Common myeloid progenitor, CD34-positive (primary cell): ENCODE results near the gene SLC38A8.

ENCODE experiments used
- CTCF ChIA-PET: fragments of 350-600 bp; sonication (Branson Sonifier 250); formaldehyde crosslinking; loops from one replicate; lab custom pipeline; 2021; ENCODE audit warnings: antibody characterized with exemption; lab: Charles Lee
- POLR2A ChIA-PET: fragments of 350-600 bp; sonication (Branson Sonifier 250); formaldehyde crosslinking; loops from one replicate; lab custom pipeline; 2021; ENCODE audit warnings: antibody characterized with exemption; lab: Charles Lee
- DNase-seq, 3 donors: peaks; one replicate each; pipeline versions ENCODE4 v3.0.0 to v3.0.0-alpha.2; 2013
- H3K27ac ChIP-seq, 2 experiments: 1 replicate in 1 of 2; 2 replicates in 1 of 2; pipeline ENCODE4 v1.7.0; 2013; ENCODE audit warnings: inconsistent platforms in 2 of 2, low read length in 2 of 2, mild to moderate bottlenecking in 2 of 2, low read depth in 1 of 2, moderate library complexity in 1 of 2; ENCODE audit not compliant: severe bottlenecking in 2 of 2, insufficient read depth in 1 of 2, poor library complexity in 1 of 2
- H3K27me3 ChIP-seq, 5 experiments: replicated peaks in 2 of 5; 1 replicate in 3 of 5; 2 replicates in 2 of 5; pipeline versions ENCODE4 v1.6.1 to v1.7.0; 2013; ENCODE audit warnings: low read length in 4 of 5, mild to moderate bottlenecking in 2 of 5, moderate library complexity in 2 of 5, inconsistent platforms in 1 of 5; ENCODE audit not compliant: insufficient read depth in 5 of 5, control insufficient read depth in 4 of 5
- H3K36me3 ChIP-seq, 4 experiments: 1 replicate in 2 of 4; 2 replicates in 2 of 4; pipeline versions ENCODE4 v1.6.1 to v1.7.0; 2013; ENCODE audit warnings: low read length in 3 of 4, control low read depth in 1 of 4, mild to moderate bottlenecking in 1 of 4; ENCODE audit not compliant: control insufficient read depth in 4 of 4, insufficient read depth in 4 of 4
- H3K4me1 ChIP-seq, 4 experiments: 1 replicate in 3 of 4; 2 replicates in 1 of 4; pipeline versions ENCODE4 v1.6.1 to v1.7.1; 2013; ENCODE audit warnings: low read length in 3 of 4, mild to moderate bottlenecking in 3 of 4, control low read depth in 1 of 4, inconsistent platforms in 1 of 4, moderate library complexity in 1 of 4; ENCODE audit not compliant: control insufficient read depth in 4 of 4, insufficient read depth in 4 of 4; ENCODE audit errors: control extremely low read depth in 1 of 4
- H3K4me3 ChIP-seq, 7 experiments: 1 replicate in 4 of 7; 2 replicates in 3 of 7; pipeline versions ENCODE4 v1.5.1 to v1.7.0; 2013; ENCODE audit warnings: mild to moderate bottlenecking in 7 of 7, low read length in 6 of 7, moderate library complexity in 6 of 7, inconsistent platforms in 2 of 7, low read depth in 2 of 7, control low read depth in 1 of 7; ENCODE audit not compliant: insufficient read depth in 4 of 7, control insufficient read depth in 1 of 7; ENCODE audit errors: extremely low read depth in 1 of 7
- H3K9me3 ChIP-seq, 5 experiments: 1 replicate in 4 of 5; 2 replicates in 1 of 5; pipeline versions ENCODE4 v1.6.1 to v1.7.1; 2013; ENCODE audit warnings: low read length in 4 of 5, mild to moderate bottlenecking in 2 of 5, inconsistent platforms in 1 of 5, low read depth in 1 of 5, moderate library complexity in 1 of 5; ENCODE audit not compliant: control insufficient read depth in 4 of 5, insufficient read depth in 2 of 5; ENCODE audit errors: control extremely low read depth in 1 of 5
- WGBS: methylation state at CpG from one replicate; pipeline ENCODE4 v1.1.5; 2013; ENCODE audit not compliant: insufficient coverage; 5-methylcytosine and 5-hydroxymethylcytosine counted together

The SLC38A8 gene

DNA sequence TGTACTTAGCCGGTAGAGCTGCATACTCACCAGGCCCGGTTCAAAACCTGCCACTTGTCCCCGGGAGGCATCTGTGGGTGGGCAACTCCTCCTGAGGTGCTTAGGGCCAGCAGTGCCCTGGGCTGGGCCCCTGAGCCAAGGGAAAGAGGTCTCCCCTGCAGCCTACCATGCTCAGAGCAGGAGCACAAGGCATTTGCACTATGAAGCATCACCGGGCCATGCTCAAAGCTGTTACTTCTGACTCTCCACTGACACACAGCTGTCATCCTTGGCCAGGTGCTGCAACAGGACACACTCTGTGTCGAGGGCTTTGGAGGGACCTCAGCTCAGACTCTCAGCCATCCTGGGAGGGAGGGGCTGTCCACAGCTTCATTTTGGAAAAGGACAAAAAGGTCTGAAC lies 37.2 kb downstream of the SLC38A8 start:
- H3K4me3 ChIP-seq = no peak overlapping the region
- whole genome bisulfite sequencing = 94% methylated on average over 3 of the region's 5 CpGs

DNA sequence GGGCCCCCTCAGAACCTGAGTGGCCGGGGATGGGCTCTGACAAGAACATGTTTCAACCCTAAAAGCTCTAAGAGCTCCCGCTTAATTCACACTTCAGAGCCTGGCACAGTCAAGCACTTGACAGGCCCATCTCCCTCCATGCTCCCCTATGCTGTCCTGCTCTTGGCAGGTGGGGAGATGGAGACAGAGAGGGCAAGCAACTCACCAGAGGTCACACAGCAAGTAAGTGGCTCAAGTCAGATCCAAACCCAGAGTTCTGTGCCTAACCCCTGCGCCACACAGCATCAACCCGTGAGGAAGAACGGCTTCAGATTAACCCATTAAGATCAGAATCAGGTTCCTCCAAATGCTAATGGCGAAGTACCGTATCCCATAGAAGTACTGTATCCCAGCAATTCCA lies 38.2 kb downstream of the SLC38A8 start:
- no peak overlapping the region for H3K27ac ChIP-seq
- WGBS = 90% methylated on average over 7 of the region's 7 CpGs
- H3K9me3 ChIP-seq = peaks cover 0 to 2% (median 0%) of the 10 kb centered on the region in 5 experiments
- H3K4me3 ChIP-seq = no peak overlapping the region
- H3K36me3 ChIP-seq = no peaks in the 10 kb centered on the region
- CTCF ChIA-PET = no interaction called here
- DNase-seq = no peak
- H3K4me1 ChIP-seq = no peaks in the 10 kb centered on the region
- H3K27me3 ChIP-seq = peaks cover 4 to 91% (median 30%) of the 10 kb centered on the region in 5 experiments
- POLR2A ChIA-PET = no interaction called here

More for the DNA sequence above, 37.2 kb downstream of the SLC38A8 start:
- DNase-seq = no peak
- Histone ChIP-seq H3K4me1 (no peaks in the 10 kb centered on the region), H3K9me3 (peaks cover 0 to 2% (median 0%) of the 10 kb centered on the region in 5 experiments), H3K36me3 (no peaks in the 10 kb centered on the region), H3K27ac (no peak overlapping the region), H3K27me3 (peaks cover 4 to 94% (median 33%) of the 10 kb centered on the region in 5 experiments)
- POLR2A ChIA-PET = interaction anchor here (1.0 kb wide), 1 partner anchor 10 kb away, joined by 3 read pairs; no protein-coding TSS in a partner anchor
- CTCF ChIA-PET = interaction anchor here (1.3 kb wide), 1 partner anchor 51 kb away, joined by 3 read pairs; no protein-coding TSS in a partner anchor

DNA sequence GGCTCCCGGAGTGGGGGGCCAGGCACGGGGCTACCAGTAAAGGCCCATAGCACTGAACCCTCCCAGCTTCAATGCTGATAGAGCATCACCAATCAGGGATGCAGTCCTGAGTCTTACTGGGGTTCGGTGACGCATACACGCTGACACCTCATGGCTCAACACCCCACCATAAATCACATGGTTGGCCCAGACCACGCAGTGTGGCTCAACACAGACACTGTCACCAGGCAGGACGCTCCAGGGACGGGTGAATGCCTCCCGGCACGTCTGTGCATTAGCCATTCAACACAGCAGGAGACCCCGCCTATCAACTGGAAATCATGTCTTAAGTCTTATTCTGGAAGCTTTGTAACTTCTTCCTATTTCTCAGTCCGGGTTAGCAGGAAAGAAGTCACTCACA lies 39.6 kb downstream of the SLC38A8 start:
- H3K4me3 ChIP-seq = no peak overlapping the region
- H3K9me3 ChIP-seq = no peaks in the 10 kb centered on the region
- POLR2A ChIA-PET = no interaction called here
- WGBS = 80% methylated on average over 12 of the region's 12 CpGs
- H3K27me3 ChIP-seq = peaks cover 4 to 91% (median 22%) of the 10 kb centered on the region in 5 experiments
- no peaks in the 10 kb centered on the region for H3K4me1 ChIP-seq
- no peaks in the 10 kb centered on the region for H3K36me3 ChIP-seq
- no peak overlapping the region for H3K27ac ChIP-seq
- CTCF ChIA-PET = no interaction called here
- DNase-seq = no peak

DNA sequence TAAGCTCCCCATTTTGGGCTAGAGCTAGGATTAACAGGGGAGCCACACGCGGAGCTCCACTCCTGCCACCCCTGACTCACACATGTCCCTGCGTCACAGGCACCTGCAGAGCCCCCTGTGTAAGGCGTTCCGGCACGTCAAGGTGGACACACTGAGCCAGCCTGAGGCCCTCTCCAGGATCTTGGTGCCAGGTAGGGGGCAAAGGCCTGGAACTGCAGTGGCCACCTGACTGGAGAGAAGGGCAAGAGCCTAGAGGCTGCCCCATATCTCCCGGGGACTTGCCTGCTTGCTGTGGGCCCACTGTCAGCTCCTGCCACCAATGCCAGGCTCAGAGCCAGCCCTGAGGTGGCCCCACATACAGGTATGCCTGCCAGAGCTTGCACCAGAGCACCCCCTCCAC lies 40.9 kb downstream of the SLC38A8 start:
- CTCF ChIA-PET = interaction anchor here (0.9 kb wide), 1 partner anchor 64 kb away, joined by 3 read pairs; no protein-coding TSS in a partner anchor
- Histone ChIP-seq H3K9me3 (no peaks in the 10 kb centered on the region), H3K27me3 (peaks cover 4 to 94% (median 21%) of the 10 kb centered on the region in 5 experiments), H3K4me3 (no peak overlapping the region), H3K4me1 (no peaks in the 10 kb centered on the region), H3K27ac (no peak overlapping the region), H3K36me3 (no peaks in the 10 kb centered on the region)
- POLR2A ChIA-PET = no interaction called here
- 95% methylated on average over 7 of the region's 7 CpGs for WGBS
- DNase-seq = no peak

GRCh38 chr16:84000989-84001642 lies 41.5 kb downstream of the SLC38A8 start:
- ChIA-PET POLR2A (no interaction called here), CTCF (no interaction called here)
- Histone ChIP-seq H3K9me3 (no peaks in the 10 kb centered on the region), H3K27ac (no peak overlapping the region), H3K36me3 (no peaks in the 10 kb centered on the region), H3K4me1 (peaks cover 0 to 1% (median 0%) of the 10 kb centered on the region in 4 experiments), H3K4me3 (no peak overlapping the region), H3K27me3 (peaks cover 4 to 94% (median 19%) of the 10 kb centered on the region in 5 experiments)
- DNase-seq = no peak
- 86% methylated on average over 10 of the region's 13 CpGs for WGBS

DNA sequence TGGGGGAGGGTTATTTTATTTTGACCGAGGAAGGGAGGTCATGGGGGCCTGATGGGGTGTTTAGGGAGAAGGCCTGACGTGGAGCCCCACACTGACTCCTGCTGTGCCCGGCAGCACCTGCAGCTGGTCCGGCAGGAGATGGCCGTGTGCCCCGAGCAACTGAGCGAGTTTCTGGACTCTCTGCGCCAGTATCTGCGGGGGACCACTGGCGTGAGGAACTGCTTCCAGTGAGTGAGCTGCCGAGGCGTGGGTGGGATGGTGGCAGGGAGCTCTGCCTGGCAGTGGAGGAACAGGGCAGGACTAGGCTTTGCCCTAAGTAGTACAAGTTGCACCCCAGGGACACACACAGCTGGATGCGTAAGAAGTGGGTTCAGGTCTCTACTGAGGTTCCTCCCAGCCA lies 44.5 kb downstream of the SLC38A8 start:
- peaks cover 0 to 94% (median 14%) of the 10 kb centered on the region in 5 experiments for H3K27me3 ChIP-seq
- H3K27ac ChIP-seq = no peak overlapping the region
- ChIA-PET CTCF (no interaction called here), POLR2A (no interaction called here)
- no peaks in the 10 kb centered on the region for H3K36me3 ChIP-seq
- no peak for DNase-seq
- H3K4me1 ChIP-seq = peaks cover 4 to 8% (median 6%) of the 10 kb centered on the region in 4 experiments
- WGBS = 94% methylated on average over 9 of the region's 13 CpGs
- H3K4me3 ChIP-seq = no peak overlapping the region
- no peaks in the 10 kb centered on the region for H3K9me3 ChIP-seq

DNA sequence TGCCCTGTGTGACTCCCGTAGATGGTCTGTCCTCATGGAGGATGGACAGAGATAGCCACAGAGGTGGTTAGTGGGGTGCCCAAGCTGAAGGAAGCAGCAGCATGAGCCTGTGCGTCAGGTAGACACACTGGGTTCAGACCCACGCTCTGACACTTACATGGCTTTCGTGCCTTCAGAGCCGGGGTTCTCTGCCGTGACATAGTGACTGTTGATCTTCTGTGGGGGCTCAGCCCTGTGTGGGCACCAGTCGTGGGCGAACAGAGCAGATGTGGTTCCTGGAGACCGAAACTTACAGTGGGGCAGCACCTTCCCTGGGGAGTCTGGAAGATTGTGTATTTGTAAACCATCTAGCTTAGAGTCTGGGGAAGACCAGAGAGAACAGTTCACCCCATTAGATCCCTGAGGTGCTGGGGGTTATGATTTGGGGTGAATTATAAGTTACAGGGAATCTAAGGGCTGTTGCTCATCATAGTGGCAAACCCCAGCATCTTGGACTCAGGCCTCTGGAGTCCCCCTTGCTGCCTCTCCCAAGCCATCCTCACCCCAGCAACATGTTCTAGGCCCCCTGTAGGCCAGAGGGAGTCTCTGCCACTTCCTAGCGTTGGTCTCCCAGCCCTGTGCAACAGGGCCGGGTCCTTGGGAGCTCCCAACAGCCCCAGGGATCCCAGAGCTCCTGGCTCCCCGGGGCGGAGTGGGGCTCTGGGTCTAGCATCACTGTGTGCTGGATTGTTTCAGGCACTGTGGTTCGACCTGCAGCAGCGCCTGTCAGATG lies 45.9 kb downstream of the SLC38A8 start:
- ChIA-PET POLR2A (no interaction called here), CTCF (interaction anchor here (1.2 kb wide), 1 partner anchor 11 kb away, joined by 3 read pairs; no protein-coding TSS in a partner anchor)
- WGBS = 78% methylated on average over 14 of the region's 15 CpGs
- Histone ChIP-seq H3K4me1 (peaks cover 4 to 8% (median 6%) of the 10 kb centered on the region in 4 experiments), H3K27me3 (peaks cover 0 to 94% (median 14%) of the 10 kb centered on the region in 5 experiments), H3K36me3 (no peaks in the 10 kb centered on the region), H3K27ac (no peak overlapping the region), H3K9me3 (peaks cover 0 to 7% (median 3%) of the 10 kb centered on the region in 5 experiments), H3K4me3 (no peak overlapping the region)
- DNase-seq = no peak
